HEK293 (cell line): Measurements from ENCODE around the gene KCTD2.

Source experiments
- BCL6B ChIP-seq: fragments of 450-650 bp; formaldehyde crosslinking; IDR thresholded peaks from 2 replicates; pipeline ENCODE4 v1.5.1; 2017; ENCODE audit warnings: missing biosample characterization, missing genetic modification characterization
- KLF16 ChIP-seq: fragments of 450-650 bp; formaldehyde crosslinking; IDR thresholded peaks from 2 replicates; pipeline ENCODE4 v1.5.1; 2017; ENCODE audit warnings: missing biosample characterization, missing genetic modification characterization
- MYNN ChIP-seq: fragments of 450-650 bp; formaldehyde crosslinking; IDR thresholded peaks from 2 replicates; pipeline ENCODE4 v1.5.1; 2016; ENCODE audit warnings: missing biosample characterization, missing genetic modification characterization, borderline replicate concordance
- PATZ1 ChIP-seq: fragments of 450-650 bp; formaldehyde crosslinking; IDR thresholded peaks from 2 replicates; pipeline ENCODE4 v1.5.1; 2016; ENCODE audit warnings: missing biosample characterization, missing genetic modification characterization
- PRDM10 ChIP-seq: fragments of 450-650 bp; formaldehyde crosslinking; IDR thresholded peaks from 2 replicates; pipeline ENCODE4 v1.5.1; 2016; ENCODE audit warnings: missing biosample characterization, missing genetic modification characterization
- PRDM2 ChIP-seq: fragments of 450-650 bp; formaldehyde crosslinking; IDR thresholded peaks from 2 replicates; pipeline ENCODE4 v1.5.1; 2016; ENCODE audit warnings: missing biosample characterization, missing genetic modification characterization, borderline replicate concordance
- ZBTB10 ChIP-seq: fragments of 450-650 bp; formaldehyde crosslinking; IDR thresholded peaks from 2 replicates; pipeline ENCODE4 v1.5.1; 2016; ENCODE audit warnings: missing biosample characterization, missing genetic modification characterization
- ZBTB44 ChIP-seq: fragments of 450-650 bp; IDR thresholded peaks from 2 replicates; pipeline ENCODE4 v1.5.1; 2018; ENCODE audit warnings: missing biosample characterization, mild to moderate bottlenecking, missing genetic modification characterization
- ZFP3 ChIP-seq: fragments of 450-650 bp; formaldehyde crosslinking; IDR thresholded peaks from 2 replicates; pipeline ENCODE4 v1.5.1; 2016; ENCODE audit warnings: low read depth, missing biosample characterization, missing genetic modification characterization
- ZNF350 ChIP-seq: fragments of 450-650 bp; formaldehyde crosslinking; IDR thresholded peaks from 2 replicates; pipeline ENCODE4 v1.5.0; 2017; ENCODE audit warnings: missing biosample characterization, mild to moderate bottlenecking, missing genetic modification characterization
- ZNF362 ChIP-seq: fragments of 450-650 bp; formaldehyde crosslinking; IDR thresholded peaks from 2 replicates; pipeline ENCODE4 v1.5.1; 2016; ENCODE audit warnings: missing biosample characterization, missing genetic modification characterization
- ZNF510 ChIP-seq: fragments of 450-650 bp; formaldehyde crosslinking; IDR thresholded peaks from 2 replicates; pipeline ENCODE4 v1.5.1; 2018; ENCODE audit warnings: mild to moderate bottlenecking, missing genetic modification characterization, missing biosample characterization; ENCODE audit not compliant: insufficient replicate concordance
- ZNF548 ChIP-seq: fragments of 450-650 bp; formaldehyde crosslinking; IDR thresholded peaks from 2 replicates; pipeline ENCODE4 v1.5.1; 2016; ENCODE audit warnings: missing biosample characterization, missing genetic modification characterization
- ZNF624 ChIP-seq: fragments of 450-650 bp; formaldehyde crosslinking; IDR thresholded peaks from 2 replicates; pipeline ENCODE4 v1.5.1; 2017; ENCODE audit warnings: missing biosample characterization, missing genetic modification characterization
- ZNF664 ChIP-seq: fragments of 450-650 bp; formaldehyde crosslinking; IDR thresholded peaks from 2 replicates; pipeline ENCODE4 v1.5.1; 2016; ENCODE audit warnings: missing biosample characterization, missing genetic modification characterization
- ZNF76 ChIP-seq: fragments of 450-650 bp; formaldehyde crosslinking; IDR thresholded peaks from 2 replicates; pipeline ENCODE4; 2016; ENCODE audit warnings: low read depth, missing biosample characterization, missing genetic modification characterization, borderline replicate concordance
- ZSCAN5A ChIP-seq: fragments of 450-650 bp; formaldehyde crosslinking; IDR thresholded peaks from 2 replicates; pipeline ENCODE4 v1.5.1; 2016; ENCODE audit warnings: missing biosample characterization, missing genetic modification characterization

KCTD2 gene

GRCh38 chr17:75032720-75033280, 14.2 kb upstream of the KCTD2 start (continued):
- TF ChIP-seq ZSCAN5A (tag by site-specific recombination) (no peak), KLF16 (tag by site-specific recombination) (peak; percentile 24; the same call in 1 of the 2 replicates), ZNF510 (tag by site-specific recombination) (no peak), MYNN (peak; percentile 56; the same call in 1 of the 2 replicates), ZNF664 (tag by site-specific recombination) (peak; percentile 15; the same call in 1 of the 2 replicates), PRDM10 (peak; percentile 37), ZFP3 (no peak), BCL6B (no peak), ZNF350 (no peak), ZNF76 (no peak), ZNF362 (tag by site-specific recombination) (0 out of 2 replicates have a peak, but pooled peaks have one; percentile 51), PATZ1 (tag by site-specific recombination) (no peak; the same call in none of the 2 replicates), ZNF624 (tag by site-specific recombination) (no peak), ZBTB44 (tag by site-specific recombination) (no peak), PRDM2 (no peak), ZBTB10 (tag by site-specific recombination) (0 out of 2 replicates have a peak, but pooled peaks have one; percentile 10), ZNF548 (tag by site-specific recombination) (no peak)
